Measurements from ENCODE around the gene USP12.

The USP12 gene

DNA sequence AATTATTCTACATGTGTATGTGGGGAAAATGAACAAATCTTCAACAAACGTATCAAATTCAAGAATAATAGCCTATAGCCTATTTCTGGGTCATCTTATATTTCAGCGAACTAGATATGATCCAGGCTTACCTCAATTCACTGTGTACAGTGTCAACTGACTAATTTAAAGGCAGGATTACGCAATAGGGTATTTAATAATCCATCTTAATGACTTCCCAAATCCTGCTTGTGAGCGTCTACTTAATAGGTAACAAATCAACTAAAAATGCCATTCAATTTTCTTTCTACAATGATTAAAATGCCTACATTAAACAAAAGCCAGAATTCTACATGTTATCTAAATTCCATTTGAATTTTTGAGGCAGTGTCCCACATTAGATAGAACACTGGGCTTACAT, 67.0 kb downstream of the USP12 start:
- no peak for DNase-seq (ENCODE audit: low read depth, low spot score)
- in situ Hi-C loops (cut with HindIII; ENCODE audit: low sequenced_read_pairs), result no loop called here

DNA sequence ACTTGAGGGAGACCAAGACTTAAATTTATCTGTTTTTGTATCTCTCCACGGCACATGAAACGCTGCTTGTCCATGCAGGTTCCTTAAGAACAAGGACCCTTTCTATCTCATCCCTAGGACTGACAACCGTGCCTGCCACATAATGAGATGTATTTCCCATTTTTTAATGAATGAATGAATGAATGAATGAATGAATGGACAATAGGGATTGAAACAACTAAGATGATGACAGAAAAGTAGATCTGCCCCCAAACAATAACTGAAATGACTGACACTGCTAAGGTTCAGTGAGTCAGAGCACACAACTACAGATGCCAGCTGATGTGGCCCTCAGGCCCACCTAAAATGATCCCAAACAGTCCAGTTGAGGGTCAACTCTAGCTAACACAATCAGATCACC, 69.8 kb downstream of the USP12 start:
- in situ Hi-C loops (cut with HindIII; ENCODE audit: low sequenced_read_pairs), result no loop called here
- no peak overlapping the region for H3K4me3 ChIP-seq (ENCODE audit: low read depth, low read length)
- no peak for DNase-seq (ENCODE audit: low read depth, low spot score)
- TF ChIP-seq, protein P1, sequence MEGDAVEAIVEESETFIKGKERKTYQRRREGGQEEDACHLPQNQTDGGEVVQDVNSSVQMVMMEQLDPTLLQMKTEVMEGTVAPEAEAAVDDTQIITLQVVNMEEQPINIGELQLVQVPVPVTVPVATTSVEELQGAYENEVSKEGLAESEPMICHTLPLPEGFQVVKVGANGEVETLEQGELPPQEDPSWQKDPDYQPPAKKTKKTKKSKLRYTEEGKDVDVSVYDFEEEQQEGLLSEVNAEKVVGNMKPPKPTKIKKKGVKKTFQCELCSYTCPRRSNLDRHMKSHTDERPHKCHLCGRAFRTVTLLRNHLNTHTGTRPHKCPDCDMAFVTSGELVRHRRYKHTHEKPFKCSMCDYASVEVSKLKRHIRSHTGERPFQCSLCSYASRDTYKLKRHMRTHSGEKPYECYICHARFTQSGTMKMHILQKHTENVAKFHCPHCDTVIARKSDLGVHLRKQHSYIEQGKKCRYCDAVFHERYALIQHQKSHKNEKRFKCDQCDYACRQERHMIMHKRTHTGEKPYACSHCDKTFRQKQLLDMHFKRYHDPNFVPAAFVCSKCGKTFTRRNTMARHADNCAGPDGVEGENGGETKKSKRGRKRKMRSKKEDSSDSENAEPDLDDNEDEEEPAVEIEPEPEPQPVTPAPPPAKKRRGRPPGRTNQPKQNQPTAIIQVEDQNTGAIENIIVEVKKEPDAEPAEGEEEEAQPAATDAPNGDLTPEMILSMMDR (IDR thresholded peaks at IDR 0.05; ENCODE audit: low read depth, low read length), result no peak

More for the DNA sequence above, 67.0 kb downstream of the USP12 start:
- TF ChIP-seq, protein P1 (IDR thresholded peaks at IDR 0.05; ENCODE audit: low read depth, low read length), result no peak
- no peak overlapping the region for H3K4me3 ChIP-seq (ENCODE audit: low read depth, low read length)

DNA sequence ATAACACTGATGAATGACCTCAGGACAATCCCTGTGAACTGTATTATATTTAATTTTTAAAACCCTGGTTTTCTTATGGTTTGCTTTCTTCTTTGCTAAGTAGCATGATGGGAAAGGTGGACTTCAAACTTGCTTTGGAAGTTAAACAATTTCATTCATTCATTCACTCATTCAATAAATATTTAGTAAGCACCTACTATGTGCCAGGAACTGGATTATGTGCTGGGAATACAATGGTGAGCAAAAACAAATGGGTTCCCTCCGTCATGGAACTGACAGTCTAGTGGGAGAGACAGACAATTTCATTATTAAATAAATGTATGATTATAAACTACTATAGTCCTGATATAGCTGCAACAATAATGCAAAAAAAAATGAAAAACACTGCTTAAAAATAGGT, 70.3 kb downstream of the USP12 start:
- TF ChIP-seq, protein P1 (IDR thresholded peaks at IDR 0.05; ENCODE audit: low read depth, low read length), result no peak
- in situ Hi-C loops (cut with HindIII; ENCODE audit: low sequenced_read_pairs), result no loop called here
- no peak for DNase-seq (ENCODE audit: low read depth, low spot score)
- no peak overlapping the region for H3K4me3 ChIP-seq (ENCODE audit: low read depth, low read length)

DNA sequence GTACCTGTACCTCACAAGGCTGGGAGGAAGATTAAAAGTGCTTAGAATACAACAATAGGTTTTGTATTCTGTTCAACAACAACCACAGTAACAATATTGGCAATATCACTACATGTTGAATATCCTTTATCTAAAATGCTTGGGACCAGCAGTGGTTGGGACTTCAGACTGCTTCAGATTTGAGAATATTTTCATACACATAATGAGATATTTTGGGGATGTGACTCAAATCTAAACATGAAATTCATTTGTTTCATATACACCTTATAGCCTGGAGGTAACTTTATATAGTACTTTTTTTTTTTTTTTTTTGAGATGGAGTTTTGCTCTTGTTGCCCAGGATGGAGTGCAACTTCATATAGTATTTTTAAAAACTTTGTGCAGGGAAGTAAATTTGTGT, 73.9 kb downstream of the USP12 start:
- no peak overlapping the region for H3K4me3 ChIP-seq (ENCODE audit: low read depth, low read length)
- no peak for DNase-seq (ENCODE audit: low read depth, low spot score)
- TF ChIP-seq, protein P1 (IDR thresholded peaks at IDR 0.05; ENCODE audit: low read depth, low read length), result no peak
- in situ Hi-C loops (cut with HindIII; ENCODE audit: low sequenced_read_pairs), result no loop called here

DNA sequence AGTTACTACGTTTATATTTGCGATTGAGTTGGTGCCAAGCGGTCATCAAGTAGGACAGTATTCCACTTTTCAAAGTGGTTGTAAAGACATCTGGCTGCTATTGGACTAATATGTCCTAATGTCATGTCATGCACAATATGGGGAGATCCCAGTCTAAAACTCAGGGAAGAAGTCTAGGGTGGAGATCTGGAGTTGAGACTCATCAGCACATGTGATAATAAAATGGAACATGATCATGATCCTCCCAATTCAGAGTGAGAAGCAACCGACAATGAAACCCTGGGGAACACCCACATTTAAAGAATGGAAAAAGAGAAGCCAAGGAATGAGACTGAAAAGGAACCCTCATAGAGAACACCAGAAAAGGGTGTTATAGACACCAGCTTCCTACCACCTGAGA, 80.2 kb downstream of the USP12 start:
- no peak overlapping the region for H3K4me3 ChIP-seq (ENCODE audit: low read depth, low read length)
- TF ChIP-seq, protein P1 (IDR thresholded peaks at IDR 0.05; ENCODE audit: low read depth, low read length), result no peak
- in situ Hi-C loops (cut with HindIII; ENCODE audit: low sequenced_read_pairs), result no loop called here
- DNase-seq (ENCODE audit: low read depth, low spot score), result no peak

DNA sequence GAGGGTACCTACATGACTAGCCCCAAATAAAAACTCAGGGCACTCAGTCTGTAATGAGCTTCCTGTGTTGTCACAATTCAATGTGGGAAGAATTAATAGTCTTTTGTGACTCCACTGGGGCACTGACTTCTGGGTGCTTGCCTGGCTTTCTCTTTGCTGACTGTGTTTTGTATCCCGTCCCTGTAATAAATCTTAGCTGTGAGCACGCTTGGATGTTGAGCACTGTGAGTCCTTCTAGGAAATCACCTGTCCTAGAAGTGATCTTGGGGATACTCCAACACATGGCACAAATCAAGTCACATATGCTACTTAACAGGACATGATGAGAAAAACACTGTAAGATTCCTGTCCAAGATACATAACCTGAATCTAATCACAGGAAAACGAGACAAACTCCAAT, 83.0 kb downstream of the USP12 start:
- in situ Hi-C loops (cut with HindIII; ENCODE audit: low sequenced_read_pairs), result no loop called here
- TF ChIP-seq, protein P1 (IDR thresholded peaks at IDR 0.05; ENCODE audit: low read depth, low read length), result no peak
- no peak overlapping the region for H3K4me3 ChIP-seq (ENCODE audit: low read depth, low read length)
- no peak for DNase-seq (ENCODE audit: low read depth, low spot score)
